GM12801 (cell line): ENCODE results near the gene MCOLN2.

ENCODE experiments used
- TF ChIP-seq, protein P1 (sequence below): IDR thresholded peaks from one replicate; pipeline ENCODE4 v1.5.1; 2011; ENCODE audit warnings: control low read depth; ENCODE audit not compliant: insufficient read length; ENCODE audit errors: extremely low read depth

The MCOLN2 gene

DNA sequence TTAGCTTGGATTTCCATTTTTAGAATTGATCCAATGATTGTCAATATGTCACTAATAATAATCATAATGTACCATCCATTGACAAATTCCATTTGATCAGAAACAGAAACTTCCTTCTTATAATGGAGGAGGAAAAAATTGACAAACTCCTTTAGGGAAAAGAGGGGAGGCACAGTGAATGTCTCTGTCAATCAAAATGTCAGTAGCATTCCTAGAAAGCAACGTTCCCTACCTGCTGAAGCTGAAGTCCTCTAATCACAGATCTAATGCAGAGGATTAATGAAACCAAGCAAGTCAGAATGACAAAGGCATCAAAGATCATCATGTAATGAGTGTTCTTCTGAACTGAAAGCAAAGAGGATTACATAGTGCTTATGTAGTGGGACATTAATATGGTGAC, 29.0 kb upstream of the MCOLN2 start:
- TF ChIP-seq, protein P1, sequence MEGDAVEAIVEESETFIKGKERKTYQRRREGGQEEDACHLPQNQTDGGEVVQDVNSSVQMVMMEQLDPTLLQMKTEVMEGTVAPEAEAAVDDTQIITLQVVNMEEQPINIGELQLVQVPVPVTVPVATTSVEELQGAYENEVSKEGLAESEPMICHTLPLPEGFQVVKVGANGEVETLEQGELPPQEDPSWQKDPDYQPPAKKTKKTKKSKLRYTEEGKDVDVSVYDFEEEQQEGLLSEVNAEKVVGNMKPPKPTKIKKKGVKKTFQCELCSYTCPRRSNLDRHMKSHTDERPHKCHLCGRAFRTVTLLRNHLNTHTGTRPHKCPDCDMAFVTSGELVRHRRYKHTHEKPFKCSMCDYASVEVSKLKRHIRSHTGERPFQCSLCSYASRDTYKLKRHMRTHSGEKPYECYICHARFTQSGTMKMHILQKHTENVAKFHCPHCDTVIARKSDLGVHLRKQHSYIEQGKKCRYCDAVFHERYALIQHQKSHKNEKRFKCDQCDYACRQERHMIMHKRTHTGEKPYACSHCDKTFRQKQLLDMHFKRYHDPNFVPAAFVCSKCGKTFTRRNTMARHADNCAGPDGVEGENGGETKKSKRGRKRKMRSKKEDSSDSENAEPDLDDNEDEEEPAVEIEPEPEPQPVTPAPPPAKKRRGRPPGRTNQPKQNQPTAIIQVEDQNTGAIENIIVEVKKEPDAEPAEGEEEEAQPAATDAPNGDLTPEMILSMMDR: no peak

DNA sequence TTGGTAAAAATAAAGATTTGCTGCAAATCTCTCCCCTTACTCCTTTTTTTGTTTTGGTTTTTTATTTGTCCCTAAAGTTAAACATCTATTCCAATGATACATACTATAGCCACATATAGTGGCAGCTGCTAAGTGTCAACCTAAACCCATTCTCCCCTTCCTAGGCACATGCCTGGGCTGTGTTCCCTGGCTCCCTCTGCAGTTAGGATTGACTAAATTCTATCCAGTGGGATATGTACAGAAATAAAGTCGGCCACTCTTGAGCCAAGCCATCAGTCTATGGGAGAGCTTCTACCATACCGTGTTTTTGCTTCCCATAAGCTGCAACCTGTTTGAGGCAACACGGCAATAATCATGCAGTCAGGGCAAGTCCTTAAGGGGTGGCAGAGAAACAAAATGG, 27.8 kb upstream of the MCOLN2 start:
- TF ChIP-seq, protein P1: no peak

DNA sequence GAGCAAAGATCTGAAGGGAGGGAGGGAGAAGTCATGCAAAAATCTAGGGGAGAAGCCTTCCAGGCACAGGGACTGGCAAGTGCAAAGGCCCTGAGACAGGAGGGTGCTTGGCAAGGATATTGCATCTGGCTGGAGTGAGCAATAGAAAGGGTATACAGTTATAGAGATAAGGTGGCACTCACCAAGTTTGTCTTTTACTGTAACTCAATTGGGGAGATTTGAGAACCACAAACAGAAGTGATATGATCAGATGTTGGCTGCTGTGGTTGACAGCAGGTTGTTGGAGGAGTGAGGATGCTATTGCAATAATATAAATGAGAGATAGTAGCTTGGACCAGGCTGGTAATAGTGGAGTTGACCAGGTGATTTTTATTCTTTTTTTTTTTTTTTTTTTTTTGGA, 25.8 kb upstream of the MCOLN2 start:
- TF ChIP-seq, protein P1: no peak

DNA sequence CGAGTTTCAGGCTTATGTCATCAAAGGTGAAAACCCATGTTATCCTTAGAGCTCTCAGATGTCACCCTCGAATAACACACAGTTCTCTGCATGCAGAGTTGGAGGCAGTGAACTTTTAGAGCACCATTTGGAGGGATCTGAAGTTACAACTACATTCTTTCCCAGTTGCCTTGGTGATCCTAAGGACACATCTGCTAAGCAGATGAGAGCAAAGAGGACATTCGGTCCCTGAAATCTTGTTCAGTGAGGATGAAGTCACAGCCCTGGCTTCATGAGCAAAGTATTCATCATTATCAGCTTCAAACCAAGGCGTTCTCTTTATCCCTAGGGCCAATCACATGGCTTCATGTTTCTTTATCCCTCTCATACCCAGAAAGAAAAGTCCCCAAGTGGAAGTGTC, 23.1 kb upstream of the MCOLN2 start:
- TF ChIP-seq, protein P1: no peak

DNA sequence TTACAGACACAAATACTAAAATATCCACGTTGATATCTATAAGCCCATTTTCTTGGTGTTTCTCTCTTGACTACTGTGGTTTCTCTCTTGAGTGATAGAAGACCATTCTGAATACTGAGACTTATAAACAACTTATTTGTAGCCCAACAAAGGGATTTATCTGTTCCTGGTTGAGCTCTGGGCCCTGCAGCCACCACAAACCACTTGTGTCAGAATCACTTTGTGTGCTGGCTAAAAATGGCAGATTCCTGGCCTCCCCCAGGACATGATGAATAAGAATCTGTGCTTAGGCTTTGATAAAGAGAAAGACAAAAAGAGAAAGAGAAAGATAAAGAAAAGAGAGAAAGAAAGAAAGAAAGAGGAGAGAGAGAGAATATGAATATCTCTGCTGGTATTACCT, 18.9 kb upstream of the MCOLN2 start:
- TF ChIP-seq, protein P1: no peak

DNA sequence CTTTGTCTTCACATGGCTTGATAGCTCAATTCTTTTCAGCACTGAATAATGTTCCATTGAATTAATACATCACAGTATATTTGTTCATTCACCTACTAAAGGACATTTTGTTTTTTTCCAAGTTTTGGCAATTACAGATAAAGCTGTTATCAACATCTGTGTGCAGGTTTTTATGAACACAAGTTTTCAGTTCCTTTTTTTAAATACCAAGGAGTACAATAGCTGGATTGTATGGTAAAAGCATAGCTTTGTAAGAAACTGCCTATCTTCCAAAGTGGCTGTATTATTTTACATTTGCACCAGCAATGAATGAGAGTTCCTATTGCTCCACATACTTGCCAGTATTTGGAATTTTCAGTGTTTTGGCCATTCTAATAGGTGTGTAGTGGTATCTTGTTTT, 4.8 kb upstream of the MCOLN2 start:
- TF ChIP-seq, protein P1: no peak

DNA sequence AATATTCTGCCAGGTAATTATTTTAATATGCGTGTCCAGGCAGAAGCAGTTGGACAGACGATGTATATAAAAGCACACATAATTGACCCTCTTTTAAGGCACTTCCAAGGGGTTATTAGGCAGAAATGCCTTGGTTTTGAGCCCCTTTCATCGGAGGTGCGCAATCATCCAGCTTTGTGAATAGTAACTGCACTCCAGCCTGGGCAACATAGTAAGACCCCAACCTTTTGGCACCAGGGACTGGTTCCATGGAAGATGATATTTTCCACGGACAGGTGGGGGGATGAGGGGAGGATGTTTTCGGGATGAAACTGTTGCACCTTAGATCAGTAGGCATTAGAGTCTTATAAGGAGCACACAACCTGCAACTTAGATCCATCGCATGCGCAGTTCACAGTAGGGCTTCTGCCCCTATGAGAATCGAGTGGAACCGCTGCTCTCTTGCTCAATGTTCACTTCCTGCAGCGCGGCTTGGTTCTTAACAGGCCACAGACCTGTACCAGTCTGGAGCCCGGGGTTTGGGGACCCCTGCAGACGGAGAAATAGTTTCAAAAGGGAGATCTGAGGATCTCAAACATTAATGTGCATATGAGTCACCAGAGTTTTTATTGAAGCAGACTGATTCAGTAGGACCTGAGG, 1.8 kb upstream of the MCOLN2 start:
- TF ChIP-seq, protein P1: no peak
